Measurements from ENCODE around the gene PGAP2. TPM values are rescaled to one million over a fixed set of nuclear protein-coding genes. Genes with fewer than 3 reads are reported as not detected.

PGAP2 gene
- total and polyA plus RNA-seq, 2 of the 13 experiments (the other 11 are each of a cell fraction or from before 2014, with no cell fraction given), result 21.5 to 47.8 TPM

DNA sequence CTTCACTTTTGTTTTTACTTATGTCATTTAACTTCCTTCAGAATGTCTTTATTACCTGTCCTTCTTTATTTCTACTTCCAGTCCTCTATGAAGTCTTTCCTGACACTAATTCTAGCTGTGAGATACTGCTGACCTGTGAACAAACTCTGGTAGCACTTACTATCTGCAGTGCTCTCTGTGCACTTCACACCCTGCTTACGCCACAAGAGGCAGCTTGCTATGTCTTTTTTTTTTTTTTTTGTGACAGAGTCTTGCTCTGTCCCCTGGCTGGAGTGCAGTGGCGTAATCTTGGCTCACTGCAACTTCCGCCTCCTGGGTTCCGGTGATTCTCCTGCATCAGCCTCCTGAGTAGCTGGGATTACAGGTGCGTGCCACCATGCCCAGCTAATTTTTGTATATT lies 57.8 kb downstream of the PGAP2 start (continued):
- TF ChIP-seq, protein P1, sequence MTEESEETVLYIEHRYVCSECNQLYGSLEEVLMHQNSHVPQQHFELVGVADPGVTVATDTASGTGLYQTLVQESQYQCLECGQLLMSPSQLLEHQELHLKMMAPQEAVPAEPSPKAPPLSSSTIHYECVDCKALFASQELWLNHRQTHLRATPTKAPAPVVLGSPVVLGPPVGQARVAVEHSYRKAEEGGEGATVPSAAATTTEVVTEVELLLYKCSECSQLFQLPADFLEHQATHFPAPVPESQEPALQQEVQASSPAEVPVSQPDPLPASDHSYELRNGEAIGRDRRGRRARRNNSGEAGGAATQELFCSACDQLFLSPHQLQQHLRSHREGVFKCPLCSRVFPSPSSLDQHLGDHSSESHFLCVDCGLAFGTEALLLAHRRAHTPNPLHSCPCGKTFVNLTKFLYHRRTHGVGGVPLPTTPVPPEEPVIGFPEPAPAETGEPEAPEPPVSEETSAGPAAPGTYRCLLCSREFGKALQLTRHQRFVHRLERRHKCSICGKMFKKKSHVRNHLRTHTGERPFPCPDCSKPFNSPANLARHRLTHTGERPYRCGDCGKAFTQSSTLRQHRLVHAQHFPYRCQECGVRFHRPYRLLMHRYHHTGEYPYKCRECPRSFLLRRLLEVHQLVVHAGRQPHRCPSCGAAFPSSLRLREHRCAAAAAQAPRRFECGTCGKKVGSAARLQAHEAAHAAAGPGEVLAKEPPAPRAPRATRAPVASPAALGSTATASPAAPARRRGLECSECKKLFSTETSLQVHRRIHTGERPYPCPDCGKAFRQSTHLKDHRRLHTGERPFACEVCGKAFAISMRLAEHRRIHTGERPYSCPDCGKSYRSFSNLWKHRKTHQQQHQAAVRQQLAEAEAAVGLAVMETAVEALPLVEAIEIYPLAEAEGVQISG (CRISPR knock-in tag; IDR thresholded peaks at IDR 0.05), result peak; percentile 25; the same call in 1 of the 2 replicates
- TF ChIP-seq, protein P2, sequence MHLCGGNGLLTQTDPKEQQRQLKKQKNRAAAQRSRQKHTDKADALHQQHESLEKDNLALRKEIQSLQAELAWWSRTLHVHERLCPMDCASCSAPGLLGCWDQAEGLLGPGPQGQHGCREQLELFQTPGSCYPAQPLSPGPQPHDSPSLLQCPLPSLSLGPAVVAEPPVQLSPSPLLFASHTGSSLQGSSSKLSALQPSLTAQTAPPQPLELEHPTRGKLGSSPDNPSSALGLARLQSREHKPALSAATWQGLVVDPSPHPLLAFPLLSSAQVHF (CRISPR knock-in tag; IDR thresholded peaks at IDR 0.05), result no peak
- TF ChIP-seq MIER2 (CRISPR knock-in tag; IDR thresholded peaks at IDR 0.05) (no peak), ZNF75D (CRISPR knock-in tag; IDR thresholded peaks at IDR 0.05; ENCODE audit: borderline replicate concordance) (no peak), MTA3 (CRISPR knock-in tag; IDR thresholded peaks at IDR 0.05) (no peak), ZNF30 (CRISPR knock-in tag; IDR thresholded peaks at IDR 0.05) (no peak), ZSCAN22 (CRISPR knock-in tag; IDR thresholded peaks at IDR 0.05) (no peak), ZNF766 (CRISPR knock-in tag; IDR thresholded peaks at IDR 0.05; ENCODE audit: borderline replicate concordance) (no peak), ZNF138 (CRISPR knock-in tag; IDR thresholded peaks at IDR 0.05; ENCODE audit: low read depth) (no peak), ZZZ3 (CRISPR knock-in tag; IDR thresholded peaks at IDR 0.05; ENCODE audit: borderline replicate concordance) (no peak), ZNF251 (CRISPR knock-in tag; IDR thresholded peaks at IDR 0.05) (no peak), DMAP1 (CRISPR knock-in tag; IDR thresholded peaks at IDR 0.05) (0 out of 2 replicates have a peak, but pooled peaks have one; percentile 34), ZBTB7A (CRISPR knock-in tag; IDR thresholded peaks at IDR 0.05) (no peak)
- TF ChIP-seq, protein P3, sequence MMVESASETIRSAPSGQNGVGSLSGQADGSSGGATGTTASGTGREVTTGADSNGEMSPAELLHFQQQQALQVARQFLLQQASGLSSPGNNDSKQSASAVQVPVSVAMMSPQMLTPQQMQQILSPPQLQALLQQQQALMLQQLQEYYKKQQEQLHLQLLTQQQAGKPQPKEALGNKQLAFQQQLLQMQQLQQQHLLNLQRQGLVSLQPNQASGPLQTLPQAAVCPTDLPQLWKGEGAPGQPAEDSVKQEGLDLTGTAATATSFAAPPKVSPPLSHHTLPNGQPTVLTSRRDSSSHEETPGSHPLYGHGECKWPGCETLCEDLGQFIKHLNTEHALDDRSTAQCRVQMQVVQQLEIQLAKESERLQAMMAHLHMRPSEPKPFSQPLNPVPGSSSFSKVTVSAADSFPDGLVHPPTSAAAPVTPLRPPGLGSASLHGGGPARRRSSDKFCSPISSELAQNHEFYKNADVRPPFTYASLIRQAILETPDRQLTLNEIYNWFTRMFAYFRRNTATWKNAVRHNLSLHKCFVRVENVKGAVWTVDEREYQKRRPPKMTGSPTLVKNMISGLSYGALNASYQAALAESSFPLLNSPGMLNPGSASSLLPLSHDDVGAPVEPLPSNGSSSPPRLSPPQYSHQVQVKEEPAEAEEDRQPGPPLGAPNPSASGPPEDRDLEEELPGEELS (CRISPR knock-in tag; IDR thresholded peaks at IDR 0.05), result peak; percentile 35; the same call in 1 of the 2 replicates
- TF ChIP-seq, protein P4, sequence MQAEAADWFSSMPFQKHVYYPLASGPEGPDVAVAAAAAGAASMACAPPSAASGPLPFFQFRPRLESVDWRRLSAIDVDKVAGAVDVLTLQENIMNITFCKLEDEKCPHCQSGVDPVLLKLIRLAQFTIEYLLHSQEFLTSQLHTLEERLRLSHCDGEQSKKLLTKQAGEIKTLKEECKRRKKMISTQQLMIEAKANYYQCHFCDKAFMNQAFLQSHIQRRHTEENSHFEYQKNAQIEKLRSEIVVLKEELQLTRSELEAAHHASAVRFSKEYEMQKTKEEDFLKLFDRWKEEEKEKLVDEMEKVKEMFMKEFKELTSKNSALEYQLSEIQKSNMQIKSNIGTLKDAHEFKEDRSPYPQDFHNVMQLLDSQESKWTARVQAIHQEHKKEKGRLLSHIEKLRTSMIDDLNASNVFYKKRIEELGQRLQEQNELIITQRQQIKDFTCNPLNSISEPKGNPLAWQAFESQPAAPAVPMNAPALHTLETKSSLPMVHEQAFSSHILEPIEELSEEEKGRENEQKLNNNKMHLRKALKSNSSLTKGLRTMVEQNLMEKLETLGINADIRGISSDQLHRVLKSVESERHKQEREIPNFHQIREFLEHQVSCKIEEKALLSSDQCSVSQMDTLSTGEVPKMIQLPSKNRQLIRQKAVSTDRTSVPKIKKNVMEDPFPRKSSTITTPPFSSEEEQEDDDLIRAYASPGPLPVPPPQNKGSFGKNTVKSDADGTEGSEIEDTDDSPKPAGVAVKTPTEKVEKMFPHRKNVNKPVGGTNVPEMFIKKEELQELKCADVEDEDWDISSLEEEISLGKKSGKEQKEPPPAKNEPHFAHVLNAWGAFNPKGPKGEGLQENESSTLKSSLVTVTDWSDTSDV (CRISPR knock-in tag; IDR thresholded peaks at IDR 0.05), result no peak
- TF ChIP-seq, protein P5, sequence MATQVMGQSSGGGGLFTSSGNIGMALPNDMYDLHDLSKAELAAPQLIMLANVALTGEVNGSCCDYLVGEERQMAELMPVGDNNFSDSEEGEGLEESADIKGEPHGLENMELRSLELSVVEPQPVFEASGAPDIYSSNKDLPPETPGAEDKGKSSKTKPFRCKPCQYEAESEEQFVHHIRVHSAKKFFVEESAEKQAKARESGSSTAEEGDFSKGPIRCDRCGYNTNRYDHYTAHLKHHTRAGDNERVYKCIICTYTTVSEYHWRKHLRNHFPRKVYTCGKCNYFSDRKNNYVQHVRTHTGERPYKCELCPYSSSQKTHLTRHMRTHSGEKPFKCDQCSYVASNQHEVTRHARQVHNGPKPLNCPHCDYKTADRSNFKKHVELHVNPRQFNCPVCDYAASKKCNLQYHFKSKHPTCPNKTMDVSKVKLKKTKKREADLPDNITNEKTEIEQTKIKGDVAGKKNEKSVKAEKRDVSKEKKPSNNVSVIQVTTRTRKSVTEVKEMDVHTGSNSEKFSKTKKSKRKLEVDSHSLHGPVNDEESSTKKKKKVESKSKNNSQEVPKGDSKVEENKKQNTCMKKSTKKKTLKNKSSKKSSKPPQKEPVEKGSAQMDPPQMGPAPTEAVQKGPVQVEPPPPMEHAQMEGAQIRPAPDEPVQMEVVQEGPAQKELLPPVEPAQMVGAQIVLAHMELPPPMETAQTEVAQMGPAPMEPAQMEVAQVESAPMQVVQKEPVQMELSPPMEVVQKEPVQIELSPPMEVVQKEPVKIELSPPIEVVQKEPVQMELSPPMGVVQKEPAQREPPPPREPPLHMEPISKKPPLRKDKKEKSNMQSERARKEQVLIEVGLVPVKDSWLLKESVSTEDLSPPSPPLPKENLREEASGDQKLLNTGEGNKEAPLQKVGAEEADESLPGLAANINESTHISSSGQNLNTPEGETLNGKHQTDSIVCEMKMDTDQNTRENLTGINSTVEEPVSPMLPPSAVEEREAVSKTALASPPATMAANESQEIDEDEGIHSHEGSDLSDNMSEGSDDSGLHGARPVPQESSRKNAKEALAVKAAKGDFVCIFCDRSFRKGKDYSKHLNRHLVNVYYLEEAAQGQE (IDR thresholded peaks at IDR 0.05; ENCODE audit: borderline replicate concordance in 1 of 2, low read depth in 1 of 2, low read length in 2 of 2), result no peak
- TF ChIP-seq, protein P6, sequence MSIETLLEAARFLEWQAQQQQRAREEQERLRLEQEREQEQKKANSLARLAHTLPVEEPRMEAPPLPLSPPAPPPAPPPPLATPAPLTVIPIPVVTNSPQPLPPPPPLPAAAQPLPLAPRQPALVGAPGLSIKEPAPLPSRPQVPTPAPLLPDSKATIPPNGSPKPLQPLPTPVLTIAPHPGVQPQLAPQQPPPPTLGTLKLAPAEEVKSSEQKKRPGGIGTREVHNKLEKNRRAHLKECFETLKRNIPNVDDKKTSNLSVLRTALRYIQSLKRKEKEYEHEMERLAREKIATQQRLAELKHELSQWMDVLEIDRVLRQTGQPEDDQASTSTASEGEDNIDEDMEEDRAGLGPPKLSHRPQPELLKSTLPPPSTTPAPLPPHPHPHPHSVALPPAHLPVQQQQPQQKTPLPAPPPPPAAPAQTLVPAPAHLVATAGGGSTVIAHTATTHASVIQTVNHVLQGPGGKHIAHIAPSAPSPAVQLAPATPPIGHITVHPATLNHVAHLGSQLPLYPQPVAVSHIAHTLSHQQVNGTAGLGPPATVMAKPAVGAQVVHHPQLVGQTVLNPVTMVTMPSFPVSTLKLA (IDR thresholded peaks at IDR 0.05), result no peak

Data from HepG2 (cell line).